ENCODE data around the gene CIC. TPM values are rescaled to one million over a fixed set of nuclear protein-coding genes. Genes with fewer than 3 reads are reported as not detected.
A peak's percentile ranks its signal among the peaks of the same experiment; 100 is the strongest.

Gene CIC
- total RNA-seq, 1 donor from 2014 or later = 33.7 TPM

DNA sequence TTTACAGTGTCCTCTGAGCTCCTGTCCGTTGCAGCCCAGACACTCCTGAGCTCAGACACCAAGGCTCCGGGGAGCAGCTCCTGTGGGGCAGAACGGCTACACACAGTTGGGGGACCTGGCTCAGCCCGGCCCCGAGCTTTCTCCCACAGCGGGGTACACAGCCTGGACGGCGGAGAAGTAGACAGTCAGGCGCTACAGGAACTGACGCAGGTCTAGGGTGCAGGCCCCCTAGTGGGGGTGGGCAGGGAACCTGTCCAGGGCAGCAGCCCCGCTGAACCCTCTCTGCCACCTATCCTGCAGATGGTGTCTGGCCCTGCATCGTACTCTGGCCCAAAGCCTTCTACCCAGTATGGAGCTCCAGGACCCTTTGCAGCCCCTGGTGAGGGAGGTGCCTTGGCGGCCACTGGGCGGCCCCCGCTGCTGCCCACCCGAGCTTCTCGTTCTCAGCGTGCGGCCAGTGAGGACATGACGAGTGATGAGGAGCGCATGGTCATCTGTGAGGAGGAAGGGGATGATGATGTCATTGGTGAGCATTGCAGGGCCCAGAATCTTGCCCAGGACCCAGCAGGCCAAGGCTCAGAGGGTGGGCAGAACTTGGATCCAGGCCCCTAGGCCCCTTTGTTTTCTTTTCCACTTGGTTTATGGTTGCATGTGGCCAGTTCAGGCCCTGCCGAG is 20.0 kb downstream of the CIC start:
- DNase-seq = no peak

DNA sequence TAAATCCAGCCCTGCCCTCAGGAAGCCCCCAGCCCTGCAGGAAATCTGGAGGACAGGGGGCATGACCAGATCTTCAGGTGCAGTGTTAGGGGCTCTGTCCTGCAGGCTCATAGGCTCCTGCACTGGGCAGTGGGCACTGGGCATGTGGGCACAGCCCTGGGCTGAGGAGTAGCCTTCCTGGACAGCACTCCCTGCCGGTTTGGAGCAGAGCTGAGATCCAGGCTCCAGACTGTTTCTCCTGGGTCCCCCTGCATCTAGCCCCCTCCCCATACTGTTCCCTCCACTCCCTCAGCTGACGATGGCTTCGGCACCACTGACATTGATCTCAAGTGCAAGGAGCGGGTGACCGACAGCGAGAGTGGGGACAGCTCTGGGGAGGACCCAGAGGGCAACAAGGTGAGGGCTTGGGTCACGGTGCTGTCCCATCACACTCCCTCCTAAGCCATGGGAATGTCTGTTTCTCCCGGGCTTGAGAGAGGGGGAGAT is 20.5 kb downstream of the CIC start:
- no peak for DNase-seq

DNA sequence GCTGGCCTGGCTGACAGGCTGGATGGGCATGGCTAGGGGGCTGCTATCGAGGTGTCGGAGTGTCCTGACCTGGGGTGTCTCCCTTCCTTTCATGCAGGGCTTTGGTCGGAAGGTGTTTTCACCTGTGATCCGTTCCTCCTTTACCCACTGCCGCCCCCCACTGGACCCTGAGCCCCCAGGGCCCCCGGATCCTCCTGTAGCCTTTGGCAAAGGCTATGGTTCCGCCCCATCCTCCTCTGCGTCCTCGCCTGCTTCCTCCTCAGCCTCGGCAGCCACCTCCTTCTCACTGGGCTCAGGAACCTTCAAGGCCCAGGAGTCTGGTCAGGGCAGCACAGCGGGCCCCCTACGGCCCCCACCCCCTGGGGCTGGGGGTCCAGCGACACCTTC is 21.1 kb downstream of the CIC start:
- no peak for DNase-seq

DNA sequence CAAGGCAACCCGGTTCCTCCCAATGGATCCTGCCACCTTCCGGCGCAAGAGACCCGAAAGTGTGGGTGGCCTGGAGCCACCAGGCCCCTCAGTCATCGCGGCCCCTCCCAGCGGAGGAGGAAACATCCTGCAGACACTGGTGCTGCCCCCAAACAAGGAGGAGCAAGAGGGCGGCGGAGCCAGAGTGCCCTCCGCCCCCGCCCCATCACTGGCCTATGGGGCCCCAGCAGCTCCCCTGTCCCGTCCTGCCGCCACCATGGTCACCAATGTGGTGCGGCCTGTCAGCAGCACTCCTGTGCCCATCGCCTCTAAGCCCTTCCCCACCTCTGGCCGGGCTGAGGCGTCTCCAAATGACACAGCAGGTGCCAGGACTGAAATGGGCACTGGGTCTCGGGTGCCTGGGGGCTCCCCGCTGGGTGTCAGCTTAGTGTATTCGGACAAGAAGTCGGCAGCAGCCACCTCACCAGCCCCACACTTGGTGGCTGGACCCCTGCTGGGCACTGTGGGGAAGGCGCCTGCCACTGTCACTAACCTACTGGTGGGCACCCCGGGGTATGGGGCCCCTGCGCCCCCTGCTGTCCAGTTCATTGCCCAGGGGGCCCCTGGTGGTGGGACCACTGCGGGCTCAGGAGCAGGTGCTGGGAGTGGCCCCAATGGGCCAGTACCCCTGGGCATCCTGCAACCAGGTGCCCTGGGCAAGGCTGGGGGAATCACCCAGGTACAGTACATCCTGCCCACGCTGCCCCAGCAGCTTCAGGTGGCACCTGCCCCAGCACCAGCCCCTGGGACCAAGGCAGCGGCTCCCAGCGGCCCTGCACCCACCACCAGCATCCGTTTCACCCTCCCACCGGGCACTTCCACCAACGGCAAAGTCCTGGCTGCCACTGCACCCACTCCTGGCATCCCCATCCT is 21.7 kb downstream of the CIC start:
- DNase-seq = no peak

DNA sequence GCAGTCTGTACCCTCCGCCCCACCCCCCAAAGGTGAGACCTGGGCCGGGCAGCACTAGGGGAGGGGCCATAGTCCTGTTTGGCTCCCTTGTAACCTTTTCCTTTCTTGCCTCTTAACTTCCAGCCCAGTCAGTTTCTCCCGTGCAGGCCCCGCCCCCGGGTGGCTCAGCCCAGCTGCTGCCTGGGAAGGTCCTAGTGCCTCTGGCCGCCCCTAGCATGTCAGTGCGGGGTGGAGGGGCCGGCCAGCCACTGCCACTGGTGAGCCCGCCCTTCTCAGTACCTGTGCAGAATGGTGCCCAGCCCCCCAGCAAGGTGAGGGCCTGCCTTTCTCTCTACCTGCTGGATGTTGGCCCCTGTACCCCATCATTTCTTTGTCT is 22.4 kb downstream of the CIC start:
- no peak for DNase-seq

DNA sequence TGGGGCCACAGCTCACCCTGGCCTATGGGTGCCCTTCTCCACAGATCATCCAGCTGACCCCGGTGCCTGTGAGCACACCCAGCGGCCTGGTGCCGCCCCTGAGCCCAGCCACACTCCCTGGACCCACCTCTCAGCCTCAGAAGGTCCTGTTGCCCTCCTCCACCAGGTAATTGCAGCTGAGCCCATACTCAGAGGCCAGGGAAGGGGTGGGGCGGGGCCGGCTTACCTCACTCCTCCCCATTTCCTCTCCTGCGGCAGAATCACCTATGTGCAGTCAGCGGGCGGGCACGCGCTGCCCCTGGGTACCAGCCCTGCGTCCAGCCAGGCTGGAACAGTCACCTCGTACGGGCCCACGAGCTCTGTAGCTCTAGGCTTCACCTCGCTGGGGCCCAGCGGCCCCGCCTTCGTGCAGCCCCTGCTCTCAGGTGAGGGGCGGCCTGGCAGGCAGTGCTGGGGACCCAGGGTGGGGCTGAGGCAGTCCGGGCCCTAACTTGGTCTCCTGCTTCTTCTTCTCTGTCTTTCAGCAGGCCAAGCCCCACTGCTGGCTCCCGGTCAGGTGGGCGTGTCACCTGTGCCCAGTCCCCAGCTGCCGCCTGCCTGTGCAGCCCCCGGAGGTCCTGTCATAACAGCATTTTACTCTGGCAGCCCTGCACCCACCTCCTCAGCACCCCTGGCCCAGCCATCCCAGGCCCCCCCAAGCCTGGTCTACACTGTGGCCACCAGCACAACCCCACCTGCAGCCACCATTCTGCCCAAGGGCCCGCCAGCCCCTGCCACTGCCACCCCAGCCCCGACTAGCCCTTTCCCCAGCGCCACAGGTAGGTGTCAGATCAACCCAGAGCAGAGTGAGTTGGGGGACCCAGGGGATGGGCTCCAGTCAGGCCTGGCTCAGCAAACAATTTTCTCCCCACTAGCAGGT is 23.2 kb downstream of the CIC start:
- no peak for DNase-seq

DNA sequence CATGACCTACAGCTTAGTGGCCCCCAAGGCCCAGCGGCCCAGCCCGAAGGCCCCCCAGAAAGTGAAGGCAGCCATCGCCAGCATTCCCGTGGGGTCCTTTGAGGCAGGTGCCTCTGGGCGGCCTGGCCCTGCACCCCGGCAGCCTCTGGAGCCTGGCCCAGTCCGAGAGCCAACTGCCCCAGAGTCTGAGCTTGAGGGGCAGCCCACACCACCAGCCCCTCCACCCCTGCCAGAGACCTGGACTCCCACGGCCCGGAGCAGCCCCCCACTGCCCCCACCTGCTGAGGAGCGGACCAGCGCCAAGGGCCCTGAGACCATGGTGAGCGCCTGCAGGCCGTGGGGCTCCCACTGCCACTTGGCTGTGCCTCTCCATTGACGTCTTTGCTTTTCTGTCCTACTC is 23.9 kb downstream of the CIC start:
- no peak for DNase-seq

DNA sequence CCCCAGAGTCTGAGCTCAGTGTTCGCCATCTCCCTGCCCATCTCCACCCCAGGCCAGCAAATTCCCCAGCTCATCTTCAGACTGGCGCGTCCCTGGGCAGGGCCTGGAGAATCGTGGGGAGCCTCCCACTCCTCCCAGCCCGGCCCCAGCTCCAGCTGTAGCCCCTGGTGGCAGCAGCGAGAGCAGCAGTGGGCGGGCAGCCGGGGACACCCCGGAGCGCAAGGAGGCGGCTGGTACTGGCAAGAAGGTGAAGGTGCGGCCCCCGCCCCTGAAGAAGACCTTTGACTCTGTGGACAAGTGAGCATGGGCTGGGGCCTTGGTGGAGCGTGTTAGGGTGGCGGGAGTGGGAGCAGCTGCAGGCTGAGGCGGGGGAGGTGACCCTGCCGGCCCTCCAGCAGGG is 24.5 kb downstream of the CIC start:
- no peak for DNase-seq

DNA sequence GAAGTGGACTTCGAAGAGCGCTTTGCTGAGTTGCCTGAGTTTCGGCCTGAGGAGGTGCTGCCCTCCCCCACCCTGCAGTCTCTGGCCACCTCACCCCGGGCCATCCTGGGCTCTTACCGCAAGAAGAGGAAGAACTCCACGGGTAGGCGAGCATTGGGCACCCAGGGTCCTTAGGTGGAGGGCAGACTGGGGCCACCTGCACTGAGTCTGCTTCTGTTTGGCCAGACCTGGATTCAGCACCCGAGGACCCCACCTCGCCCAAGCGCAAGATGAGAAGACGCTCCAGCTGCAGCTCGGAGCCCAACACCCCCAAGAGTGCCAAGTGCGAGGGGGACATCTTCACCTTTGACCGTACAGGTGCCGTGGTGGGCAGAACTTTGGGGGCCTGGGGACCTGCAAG is 24.9 kb downstream of the CIC start:
- DNase-seq = no peak

DNA sequence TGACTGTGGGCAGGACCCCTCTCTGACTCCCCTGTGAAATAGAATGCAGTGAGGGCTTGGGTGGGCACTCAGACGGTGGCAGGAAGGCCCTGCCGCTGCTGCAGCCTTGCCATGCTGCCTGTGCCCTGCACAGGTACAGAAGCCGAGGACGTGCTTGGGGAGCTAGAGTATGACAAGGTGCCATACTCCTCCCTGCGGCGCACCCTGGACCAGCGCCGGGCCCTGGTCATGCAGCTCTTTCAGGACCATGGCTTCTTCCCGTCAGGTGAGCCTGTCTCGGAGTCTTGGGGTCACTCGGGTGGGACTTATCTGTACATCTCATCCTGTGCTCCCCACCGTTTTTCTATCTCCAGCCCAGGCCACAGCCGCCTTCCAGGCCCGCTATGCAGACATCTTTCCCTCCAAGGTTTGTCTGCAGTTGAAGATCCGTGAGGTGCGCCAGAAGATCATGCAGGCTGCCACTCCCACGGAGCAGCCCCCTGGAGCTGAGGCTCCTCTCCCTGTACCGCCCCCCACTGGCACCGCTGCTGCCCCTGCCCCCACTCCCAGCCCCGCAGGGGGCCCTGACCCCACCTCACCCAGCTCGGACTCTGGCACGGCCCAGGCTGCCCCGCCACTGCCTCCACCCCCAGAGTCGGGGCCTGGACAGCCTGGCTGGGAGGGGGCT is 25.6 kb downstream of the CIC start:
- no peak for DNase-seq

DNA sequence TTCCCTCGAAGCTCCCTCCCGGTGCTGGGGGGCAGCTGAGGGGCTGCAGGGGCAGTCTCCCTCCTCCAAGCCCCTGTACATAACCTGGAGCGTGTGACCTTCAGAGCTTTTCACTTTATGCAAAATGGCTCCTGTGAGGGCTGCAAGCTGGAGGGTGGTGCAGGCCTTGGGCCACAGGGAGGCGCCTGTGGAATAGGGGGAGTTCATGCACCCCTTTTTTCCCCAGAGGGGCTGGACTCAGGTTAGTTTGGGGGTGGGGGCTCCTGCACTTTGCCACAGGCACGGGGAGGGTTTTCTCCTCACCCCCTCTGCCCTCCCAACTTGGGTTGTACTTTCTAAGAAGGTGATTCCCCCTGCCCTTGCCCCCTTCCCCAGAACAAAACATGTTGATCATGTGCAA is 26.3 kb downstream of the CIC start:
- DNase-seq = no peak

DNA sequence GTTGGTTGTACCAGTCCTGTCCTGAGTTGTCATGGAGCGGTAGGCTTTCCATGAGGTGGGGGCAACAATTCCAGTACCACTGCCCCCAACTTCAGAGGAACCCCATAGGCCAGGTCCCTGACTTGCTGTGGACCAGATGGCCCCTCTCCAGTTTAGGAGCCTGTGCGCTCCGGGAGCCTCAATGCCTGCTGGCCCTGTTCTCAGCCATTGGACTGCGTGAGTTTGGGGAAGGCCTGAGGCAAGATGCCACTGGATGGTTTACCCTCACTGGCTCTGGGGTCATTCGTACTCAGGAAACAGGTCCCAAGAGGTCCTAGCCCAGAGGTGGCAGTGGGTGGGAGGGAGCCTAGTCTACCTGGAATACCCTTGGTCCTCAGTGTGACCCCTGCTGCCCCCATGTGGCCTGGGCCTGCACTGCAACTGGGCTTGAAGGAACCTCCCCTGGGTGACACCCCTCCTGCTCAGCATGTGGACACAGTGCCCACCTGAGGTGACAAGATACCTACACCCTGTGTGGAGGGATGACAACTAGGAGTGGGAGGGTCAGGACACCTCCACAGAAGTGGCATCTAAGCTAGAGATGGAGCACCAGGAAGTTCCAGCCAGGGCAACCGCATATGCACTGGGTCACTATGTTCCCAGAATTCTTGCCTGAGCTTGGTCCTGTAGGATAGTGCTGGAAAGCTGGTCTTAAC is 26.9 kb downstream of the CIC start:
- DNase-seq = peak; percentile 87

DNA sequence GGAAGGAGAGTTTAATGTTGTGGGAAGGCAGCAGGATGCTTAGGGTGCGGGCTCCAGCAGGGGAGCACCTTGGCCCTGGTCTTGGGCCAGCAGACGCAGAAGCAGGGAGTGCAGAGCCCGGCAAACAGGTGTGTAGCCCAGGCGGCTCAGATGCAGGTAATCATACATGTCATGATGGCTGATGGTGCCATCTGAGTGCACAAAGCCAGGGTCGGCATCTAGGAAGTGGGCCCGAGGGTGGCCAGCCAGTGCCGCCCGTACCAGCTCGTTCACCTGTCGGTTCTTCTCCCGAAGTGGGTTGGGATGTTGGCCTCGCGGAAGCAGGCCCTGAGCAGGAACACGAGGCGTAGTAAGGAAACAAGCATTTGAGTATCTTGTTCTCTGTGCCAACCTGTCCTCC is 28.0 kb downstream of the CIC start:
- DNase-seq = no peak

DNA sequence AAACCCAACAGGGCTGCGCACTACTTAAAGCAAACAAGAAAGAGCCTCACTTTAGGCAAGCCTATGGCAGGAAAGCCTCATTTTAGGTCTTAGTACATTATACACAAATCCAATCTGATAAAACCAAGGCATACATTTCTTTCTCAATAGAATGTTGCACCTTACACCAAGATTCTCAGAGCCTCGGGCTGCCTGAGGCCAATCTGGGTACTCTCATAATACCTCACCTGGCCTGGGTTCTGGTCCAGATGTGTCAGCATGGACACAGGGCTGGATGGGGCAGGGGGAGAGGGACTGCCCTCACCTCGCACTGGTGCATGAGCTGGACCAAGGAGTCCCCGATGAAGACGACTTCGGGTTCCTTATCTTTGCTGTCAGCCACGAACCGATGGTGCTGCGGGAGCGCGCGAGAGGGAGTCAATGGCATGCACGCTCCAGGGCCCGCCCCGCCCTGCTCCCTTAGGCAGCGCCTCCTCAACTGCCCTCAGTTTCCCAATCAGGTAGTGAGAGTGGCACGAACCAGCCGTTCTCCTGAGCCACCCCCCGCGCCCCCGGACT is 32.7 kb downstream of the CIC start, which contains the start of gene PRR19:
Gene PRR19 (plus strand): TSS at position 487 of the 558 bp plus-strand sequence. CDS start 7,453 bp downstream, outside the sequence.
- DNase-seq = no peak

DNA sequence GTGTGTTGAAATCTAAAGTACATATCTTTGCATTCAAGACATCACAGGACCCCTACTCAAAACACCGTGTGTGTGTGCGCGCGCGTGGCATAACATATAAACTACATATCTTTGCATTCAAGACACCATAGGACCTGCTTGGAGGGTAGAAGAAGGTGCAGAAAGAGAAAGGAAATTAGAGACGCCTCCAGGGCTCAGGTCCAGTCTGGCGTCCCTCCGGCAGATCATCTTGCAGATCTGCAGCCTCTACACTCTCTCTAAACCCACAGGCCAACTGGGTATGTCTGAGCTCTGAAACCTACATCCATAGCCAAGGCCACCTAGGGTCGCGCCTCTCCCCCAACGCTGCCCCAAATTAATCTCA is 34.0 kb downstream of the CIC start:
- no peak for DNase-seq

DNA sequence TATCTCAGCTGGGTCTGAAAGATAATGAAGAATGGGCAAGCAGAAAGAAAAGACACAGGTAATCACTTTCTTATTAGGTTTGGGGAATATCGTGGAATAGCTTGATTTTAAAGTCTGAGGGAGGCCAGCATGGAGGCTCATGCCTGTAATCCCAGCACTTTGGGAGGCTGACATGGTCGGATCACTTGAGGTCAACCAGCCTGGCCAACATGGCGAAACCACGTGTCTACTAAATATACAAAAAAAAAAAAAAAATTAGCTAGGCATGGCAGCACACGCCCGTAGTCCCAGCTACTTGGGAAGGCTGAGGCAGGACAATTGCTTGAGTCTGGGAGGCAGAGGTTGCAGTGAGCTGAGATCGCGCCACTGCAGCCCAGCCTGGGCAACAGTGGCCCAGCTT is 34.8 kb downstream of the CIC start:
- DNase-seq = no peak

DNA sequence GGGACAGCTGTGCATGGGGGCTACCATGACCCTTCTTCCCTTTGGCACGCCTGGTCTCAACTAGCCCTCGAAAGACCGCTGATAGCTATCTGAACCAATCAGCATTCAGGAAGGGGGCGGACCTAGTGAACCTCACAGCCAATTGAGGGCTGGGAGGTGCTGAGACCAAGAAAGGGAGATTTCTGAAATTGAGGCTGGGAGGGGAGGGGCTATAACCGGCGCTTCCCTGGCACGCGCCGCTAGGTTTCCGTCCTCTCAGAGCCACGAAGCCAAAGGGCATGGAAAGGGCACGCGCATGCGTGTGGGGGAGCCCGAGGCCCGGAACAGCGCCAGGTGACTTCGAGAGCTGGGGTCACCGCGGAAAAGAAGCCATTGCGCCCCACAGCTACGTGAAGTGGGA is 37.6 kb downstream of the CIC start:
- DNase-seq = no peak

DNA sequence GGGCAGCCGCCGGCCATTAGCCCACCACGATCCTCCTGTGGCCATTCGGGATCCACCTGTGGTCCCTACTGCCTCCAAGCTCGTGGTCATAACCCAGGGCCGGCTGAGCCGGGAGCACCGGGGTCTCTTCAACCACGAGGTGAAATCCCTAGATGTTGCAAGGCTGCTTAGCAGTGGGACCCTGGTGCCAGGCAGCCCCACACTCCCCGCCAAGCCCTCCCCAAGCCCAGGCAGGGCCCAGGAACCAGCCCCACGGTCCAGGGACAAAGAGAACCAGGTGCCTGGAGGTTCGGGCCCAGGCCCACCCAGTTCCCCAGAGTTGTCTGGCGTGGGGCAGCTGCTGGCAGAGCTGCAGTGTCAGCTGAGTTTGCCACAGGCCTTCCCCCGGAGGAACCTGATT is 40.6 kb downstream of the CIC start:
- no peak for DNase-seq

DNA sequence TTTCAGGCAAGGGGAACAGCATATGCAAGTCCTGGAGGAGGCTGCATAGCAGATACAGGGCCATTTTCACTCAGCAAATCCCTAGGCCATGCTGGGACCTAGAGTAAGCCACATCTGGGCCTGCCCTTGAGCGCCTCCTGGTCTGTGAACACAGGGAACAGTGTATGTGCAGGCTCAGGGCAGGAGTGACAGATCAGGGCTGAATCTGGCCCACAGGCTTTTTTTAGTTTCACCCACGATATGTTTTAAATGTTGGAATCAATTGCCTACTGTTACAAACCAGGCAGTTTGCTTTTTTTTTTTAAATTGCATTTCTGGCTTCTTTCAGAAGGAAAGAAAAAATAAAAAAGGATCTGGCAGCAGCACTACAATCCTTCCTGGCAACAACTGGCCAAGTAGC is 42.6 kb downstream of the CIC start:
- peak; percentile 36 for DNase-seq

DNA sequence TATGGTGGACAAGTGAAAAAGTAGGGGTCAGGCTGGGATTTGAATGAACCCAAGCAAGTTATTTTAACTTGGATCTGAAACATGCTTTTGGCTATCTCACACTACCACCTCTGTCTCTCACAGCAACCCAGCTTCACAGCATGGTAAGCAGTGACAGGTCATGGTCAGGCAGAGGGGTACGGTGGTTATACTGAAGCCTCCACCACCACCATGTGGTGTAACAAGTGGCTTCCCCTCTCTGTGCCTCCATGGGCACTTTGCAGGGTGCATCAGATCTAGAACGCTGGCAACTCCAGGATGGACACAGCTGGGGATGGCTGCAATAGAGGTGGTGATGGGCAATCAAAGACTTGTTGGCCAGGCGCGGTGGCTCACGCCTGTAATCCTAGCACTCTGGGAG is 43.3 kb downstream of the CIC start:
- DNase-seq = no peak
